ENCODE results near the gene C1QTNF3.

DNA sequence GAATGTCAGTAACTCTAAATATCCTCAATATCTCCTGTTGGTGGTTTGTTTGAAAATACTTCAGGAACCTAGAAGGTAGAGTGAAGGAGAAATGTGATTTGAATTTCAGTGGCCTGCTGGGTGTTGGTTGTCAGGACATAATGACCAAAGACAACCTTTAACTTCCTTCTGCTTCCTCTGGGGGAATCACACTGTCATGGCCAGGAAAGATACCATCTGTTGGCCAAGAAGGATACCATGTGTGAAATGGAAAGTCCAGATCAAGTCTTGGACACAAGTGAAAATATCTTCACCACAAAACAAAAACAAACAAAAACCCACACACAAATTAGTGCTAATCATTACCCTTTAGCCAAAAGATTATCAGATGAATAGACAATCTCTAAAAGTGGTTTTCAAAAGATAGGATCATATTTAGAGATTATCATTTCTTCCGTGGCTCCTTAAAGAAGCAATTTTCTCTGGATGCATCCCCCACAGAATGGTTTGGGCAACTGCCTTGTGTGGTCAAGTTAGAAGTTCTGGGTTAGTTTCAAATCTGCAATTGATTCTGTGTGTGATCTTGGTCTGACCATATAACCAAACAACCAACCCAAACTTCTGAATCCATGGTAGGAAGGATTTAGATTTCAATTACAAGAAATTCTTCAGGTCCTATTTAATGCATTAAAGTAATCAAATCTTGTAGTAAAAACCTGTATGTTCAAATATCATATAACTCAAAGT, 1.6 kb downstream of the C1QTNF3 start:
- TF ChIP-seq EP300 (IDR thresholded peaks at IDR 0.05; ENCODE audit: low read depth) (no peak), POLR2AphosphoS5 (IDR thresholded peaks at IDR 0.05) (no peak), POLR2A (IDR thresholded peaks at IDR 0.05) (no peak)
- TF ChIP-seq, protein P1, sequence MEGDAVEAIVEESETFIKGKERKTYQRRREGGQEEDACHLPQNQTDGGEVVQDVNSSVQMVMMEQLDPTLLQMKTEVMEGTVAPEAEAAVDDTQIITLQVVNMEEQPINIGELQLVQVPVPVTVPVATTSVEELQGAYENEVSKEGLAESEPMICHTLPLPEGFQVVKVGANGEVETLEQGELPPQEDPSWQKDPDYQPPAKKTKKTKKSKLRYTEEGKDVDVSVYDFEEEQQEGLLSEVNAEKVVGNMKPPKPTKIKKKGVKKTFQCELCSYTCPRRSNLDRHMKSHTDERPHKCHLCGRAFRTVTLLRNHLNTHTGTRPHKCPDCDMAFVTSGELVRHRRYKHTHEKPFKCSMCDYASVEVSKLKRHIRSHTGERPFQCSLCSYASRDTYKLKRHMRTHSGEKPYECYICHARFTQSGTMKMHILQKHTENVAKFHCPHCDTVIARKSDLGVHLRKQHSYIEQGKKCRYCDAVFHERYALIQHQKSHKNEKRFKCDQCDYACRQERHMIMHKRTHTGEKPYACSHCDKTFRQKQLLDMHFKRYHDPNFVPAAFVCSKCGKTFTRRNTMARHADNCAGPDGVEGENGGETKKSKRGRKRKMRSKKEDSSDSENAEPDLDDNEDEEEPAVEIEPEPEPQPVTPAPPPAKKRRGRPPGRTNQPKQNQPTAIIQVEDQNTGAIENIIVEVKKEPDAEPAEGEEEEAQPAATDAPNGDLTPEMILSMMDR (IDR thresholded peaks at IDR 0.05): no peak

Data from transverse colon (tissue), 4 donors.